Measurements from ENCODE around the gene ELAVL1. TPM values are rescaled to one million over a fixed set of nuclear protein-coding genes. Genes with fewer than 3 reads are reported as not detected.

ELAVL1 gene
- total RNA-seq (2022; extraction: Qiagen RNA extraction; ENCODE audit: low read depth), result 69.1 to 74.2 TPM (median 72.4 TPM) in 5 replicates

DNA sequence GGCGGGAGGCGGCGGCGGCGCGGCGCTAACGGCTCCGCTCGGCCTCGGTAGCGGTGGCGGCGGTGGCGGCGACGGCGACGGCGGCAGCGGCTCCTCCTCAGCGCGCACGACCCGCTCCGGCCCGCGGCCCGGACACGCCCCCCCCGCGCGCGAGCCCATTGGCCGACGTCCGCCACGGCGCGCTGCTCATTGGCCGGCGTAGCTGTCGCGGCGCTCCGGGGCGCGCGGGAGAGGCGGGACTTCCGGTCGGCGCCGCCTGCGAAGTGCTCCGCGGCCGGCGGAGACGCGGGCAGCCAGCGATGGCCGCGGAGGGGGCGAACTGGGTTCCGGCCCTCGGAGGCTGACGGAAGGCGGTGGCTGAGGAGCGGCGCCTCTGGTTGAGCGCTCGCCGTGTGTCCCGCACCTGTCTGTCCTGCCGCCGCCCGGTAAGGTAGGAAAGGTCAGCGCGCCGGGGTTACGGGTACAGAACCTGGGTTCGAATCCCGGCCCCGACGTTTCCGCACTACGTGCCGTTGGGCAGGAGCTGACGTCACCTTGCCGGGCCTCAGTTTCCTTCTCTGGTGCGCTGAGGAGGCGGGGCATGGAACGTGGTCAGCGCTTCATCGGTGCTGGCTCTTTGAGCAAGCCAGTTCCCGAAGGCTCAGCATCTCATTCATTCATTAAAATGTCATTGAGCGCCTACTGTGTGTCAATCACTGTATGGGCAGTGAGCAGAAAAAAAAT is at the start of gene ELAVL1:
ELAVL1 (minus strand) TSS at position 108 of the 723 bp plus-strand sequence. CDS start 13,826 bp downstream, outside the sequence.

DNA sequence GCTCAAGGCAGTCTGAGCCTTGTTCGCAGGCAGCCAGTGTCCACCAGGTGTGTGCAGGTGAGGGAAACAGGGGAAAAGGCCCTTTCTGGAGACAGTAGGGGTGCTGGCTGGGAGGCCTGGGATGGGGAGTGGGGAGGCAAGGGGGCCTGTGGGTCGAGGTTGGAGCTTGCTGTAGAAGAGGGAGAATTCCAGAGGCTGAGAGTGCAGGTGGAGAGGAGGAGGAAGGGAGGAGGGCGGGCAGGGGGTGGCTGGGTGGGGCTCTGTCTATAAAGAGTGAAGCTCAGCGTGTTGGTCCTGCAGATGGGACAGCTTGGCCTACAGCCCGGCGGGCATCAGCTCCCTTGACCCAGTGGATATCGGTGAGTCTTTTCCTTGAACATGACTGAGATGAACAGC is 47.0 kb upstream of the ELAVL1 start, which contains the start of gene CCL25:
CCL25 (plus strand) TSS at position 297 of the 396 bp plus-strand sequence. CDS start 290 bp downstream, outside the sequence.

DNA sequence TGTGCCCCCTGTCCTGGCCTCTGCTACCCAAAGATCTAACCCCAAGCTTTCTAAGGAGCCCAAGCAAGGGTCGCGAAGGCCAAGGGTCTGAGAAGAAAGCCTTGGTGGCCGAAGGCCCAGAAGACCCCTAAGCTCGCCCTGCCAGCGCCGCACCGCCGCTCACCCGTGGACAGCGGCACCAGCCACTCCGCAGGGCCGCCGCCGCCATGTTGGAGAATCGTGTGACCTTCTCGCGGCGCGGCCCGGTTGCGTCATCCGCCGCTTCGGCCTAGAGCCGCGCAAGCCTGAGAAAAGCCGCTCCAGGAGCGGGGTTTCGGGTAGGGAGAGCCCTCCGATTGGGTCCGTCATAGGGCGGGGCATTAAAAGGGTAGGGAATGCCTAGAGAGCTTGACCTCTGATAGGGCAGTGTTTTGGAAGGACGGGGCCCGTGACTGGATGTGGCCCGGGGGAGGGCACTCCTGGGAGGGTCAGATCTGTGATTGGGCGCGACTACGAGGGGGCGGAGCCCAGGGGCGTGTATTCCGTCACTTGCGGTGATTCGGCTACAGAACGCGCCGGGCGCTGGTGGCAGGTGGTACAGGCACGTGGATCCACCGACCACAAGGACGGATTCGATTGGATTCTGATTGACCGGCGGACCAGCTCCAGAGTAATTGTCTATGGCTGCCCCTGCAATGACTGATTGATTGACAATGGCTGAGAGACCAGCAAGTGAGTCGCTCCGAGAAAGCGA is 61.8 kb downstream of the ELAVL1 start, which contains the start of gene TIMM44:
TIMM44 (minus strand) TSS at position 223 of the 733 bp plus-strand sequence; CDS start at position 208, 15 bp downstream.

GRCh38 chr19:7926021-7926726 is 79.3 kb downstream of the ELAVL1 start, which contains the start of gene CTXN1:
TSS of gene CTXN1 (minus strand) at chr19:7926135. CDS start at chr19:7925538, 597 bp downstream.

GRCh38 chr19:7919610-7920518 is 85.6 kb downstream of the ELAVL1 start, which contains the start of gene SNAPC2:
TSS of gene SNAPC2 (plus strand) at chr19:7920338. CDS start at chr19:7920367, 29 bp downstream.

DNA sequence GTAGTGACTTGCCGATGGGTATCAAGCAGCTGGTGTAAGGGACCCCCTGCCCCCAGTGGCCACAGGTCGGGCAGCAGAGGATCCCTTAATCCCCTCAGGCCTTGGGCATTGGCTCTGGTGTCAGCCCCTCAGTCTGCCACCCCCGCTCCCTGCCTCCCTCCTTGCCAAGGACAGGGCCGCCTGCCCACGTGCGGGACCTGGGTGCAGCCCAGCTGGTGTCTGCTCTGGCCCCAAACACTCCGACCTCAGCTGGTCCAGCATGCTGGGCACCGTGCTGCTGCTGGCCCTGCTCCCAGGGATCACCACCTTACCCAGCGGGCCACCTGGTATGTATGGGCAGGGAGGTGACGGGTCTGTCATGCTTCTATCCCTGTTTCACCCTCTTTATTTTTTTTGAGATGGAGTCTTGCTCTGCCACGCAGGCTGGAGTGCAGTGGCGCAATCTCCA is 90.8 kb downstream of the ELAVL1 start, which contains the start of gene TGFBR3L:
TGFBR3L (plus strand) TSS at position 233 of the 448 bp plus-strand sequence.

Other genes with a start within 250 kb of the ELAVL1 start
- 0.06 TPM in 1 of 5 replicates, not detected in the others for gene CLEC4M, start 242.4 kb downstream of the ELAVL1 start, total RNA-seq (2022; extraction: Qiagen RNA extraction; ENCODE audit: low read depth)
- 1.3 to 1.7 TPM (median 1.5 TPM) in 5 replicates for gene EVI5L, start 175.4 kb downstream of the ELAVL1 start, total RNA-seq (2022; extraction: Qiagen RNA extraction; ENCODE audit: low read depth)
- gene PRR36, start 131.3 kb downstream of the ELAVL1 start, total RNA-seq (2022; extraction: Qiagen RNA extraction; ENCODE audit: low read depth), result 0.20 to 0.48 TPM (median 0.34 TPM) in 5 replicates
- gene LRRC8E, start 117.1 kb downstream of the ELAVL1 start, total RNA-seq (2022; extraction: Qiagen RNA extraction; ENCODE audit: low read depth), result 6.1 to 8.9 TPM (median 7.1 TPM) in 5 replicates
- 11.8 to 18.7 TPM (median 16.9 TPM) in 5 replicates for gene MAP2K7, start 101.8 kb downstream of the ELAVL1 start, total RNA-seq (2022; extraction: Qiagen RNA extraction; ENCODE audit: low read depth)
- 0.52 to 1.8 TPM (median 1.7 TPM) in 5 replicates for gene TGFBR3L, start 90.8 kb downstream of the ELAVL1 start, total RNA-seq (2022; extraction: Qiagen RNA extraction; ENCODE audit: low read depth)
- gene SNAPC2, start 85.3 kb downstream of the ELAVL1 start, total RNA-seq (2022; extraction: Qiagen RNA extraction; ENCODE audit: low read depth), result 19.9 to 29.9 TPM (median 28.1 TPM) in 5 replicates
- 10.0 to 22.5 TPM (median 17.0 TPM) in 5 replicates for gene CTXN1, start 79.5 kb downstream of the ELAVL1 start, total RNA-seq (2022; extraction: Qiagen RNA extraction; ENCODE audit: low read depth)
- gene TIMM44, start 62.0 kb downstream of the ELAVL1 start, total RNA-seq (2022; extraction: Qiagen RNA extraction; ENCODE audit: low read depth), result 23.8 to 33.8 TPM (median 29.2 TPM) in 5 replicates
- gene CCL25, start 47.1 kb upstream of the ELAVL1 start, total RNA-seq (2022; extraction: Qiagen RNA extraction; ENCODE audit: low read depth), result not detected in 5 replicates
- 0.01 TPM in 1 of 5 replicates, not detected in the others for gene FBN3, start 144.0 kb upstream of the ELAVL1 start, total RNA-seq (2022; extraction: Qiagen RNA extraction; ENCODE audit: low read depth)
- gene CERS4, start 203.7 kb upstream of the ELAVL1 start, total RNA-seq (2022; extraction: Qiagen RNA extraction; ENCODE audit: low read depth), result 2.7 to 3.9 TPM (median 3.5 TPM) in 5 replicates